GM18505 (cell line): ENCODE results near the gene VPS35L.

Experiments
- ATAC-seq: cut with Tn5 transposase; IDR thresholded peaks from one replicate; pipeline ENCODE4 v1.9.1; 2021; ENCODE audit not compliant: unreplicated experiment
- POLR2A ChIP-seq: IDR thresholded peaks from 4 replicates; pipeline ENCODE4 v1.6.1; 2011; ENCODE audit warnings: borderline replicate concordance; ENCODE audit not compliant: insufficient read depth, insufficient read length; ENCODE audit errors: extremely low read depth

VPS35L gene

GRCh38 chr16:19595043-19595767 lies 39.7 kb downstream of the VPS35L start:
- no peak for ATAC-seq
- TF ChIP-seq POLR2A: no peak

- no peak for ATAC-seq
- no peak for TF ChIP-seq POLR2A
Observed at GRCh38 chr16:19598805-19599510, 43.5 kb downstream of the VPS35L start.

GRCh38 chr16:19599968-19600716 lies 44.6 kb downstream of the VPS35L start:
- no peak for TF ChIP-seq POLR2A
- ATAC-seq: no peak

- TF ChIP-seq POLR2A: no peak
- no peak for ATAC-seq
Observed at GRCh38 chr16:19601083-19601976, 45.8 kb downstream of the VPS35L start.

GRCh38 chr16:19604911-19605310 lies 49.4 kb downstream of the VPS35L start:
- no peak for TF ChIP-seq POLR2A
- no peak for ATAC-seq

- ATAC-seq: no peak
- no peak for TF ChIP-seq POLR2A
Observed at GRCh38 chr16:19605701-19606100, 50.2 kb downstream of the VPS35L start.

GRCh38 chr16:19607616-19608280 lies 52.2 kb downstream of the VPS35L start:
- TF ChIP-seq POLR2A: no peak
- ATAC-seq: no peak

GRCh38 chr16:19609359-19609758 lies 53.9 kb downstream of the VPS35L start:
- TF ChIP-seq POLR2A: no peak
- ATAC-seq: no peak

- ATAC-seq: no peak
- TF ChIP-seq POLR2A: no peak
Observed at GRCh38 chr16:19610200-19610599, 54.7 kb downstream of the VPS35L start.

GRCh38 chr16:19613834-19614233 lies 58.3 kb downstream of the VPS35L start:
- ATAC-seq: no peak
- no peak for TF ChIP-seq POLR2A

GRCh38 chr16:19616241-19616640 lies 60.7 kb downstream of the VPS35L start:
- ATAC-seq: no peak
- TF ChIP-seq POLR2A: no peak

GRCh38 chr16:19618876-19619275 lies 63.4 kb downstream of the VPS35L start:
- TF ChIP-seq POLR2A: no peak
- ATAC-seq: no peak
